Measurements from ENCODE around the gene SPNS2.

GRCh38 chr17:4543557-4544026 is 44.9 kb downstream of the SPNS2 start:
- TF ChIP-seq CTCF (IDR thresholded peaks at IDR 0.05) (no peak), POLR2A (IDR thresholded peaks at IDR 0.05) (no peak), EP300 (IDR thresholded peaks at IDR 0.05) (no peak), POLR2AphosphoS5 (IDR thresholded peaks at IDR 0.05) (no peak)
